ENCODE results near the gene YEATS2. TPM values are rescaled to one million over a fixed set of nuclear protein-coding genes. Genes with fewer than 3 reads are reported as not detected.

YEATS2 gene
- total RNA-seq, 3 donors from 2014 or later (not counting 1 experiment from before 2014, with no cell fraction given) = 23.1 to 25.8 (median 25.2) TPM

DNA sequence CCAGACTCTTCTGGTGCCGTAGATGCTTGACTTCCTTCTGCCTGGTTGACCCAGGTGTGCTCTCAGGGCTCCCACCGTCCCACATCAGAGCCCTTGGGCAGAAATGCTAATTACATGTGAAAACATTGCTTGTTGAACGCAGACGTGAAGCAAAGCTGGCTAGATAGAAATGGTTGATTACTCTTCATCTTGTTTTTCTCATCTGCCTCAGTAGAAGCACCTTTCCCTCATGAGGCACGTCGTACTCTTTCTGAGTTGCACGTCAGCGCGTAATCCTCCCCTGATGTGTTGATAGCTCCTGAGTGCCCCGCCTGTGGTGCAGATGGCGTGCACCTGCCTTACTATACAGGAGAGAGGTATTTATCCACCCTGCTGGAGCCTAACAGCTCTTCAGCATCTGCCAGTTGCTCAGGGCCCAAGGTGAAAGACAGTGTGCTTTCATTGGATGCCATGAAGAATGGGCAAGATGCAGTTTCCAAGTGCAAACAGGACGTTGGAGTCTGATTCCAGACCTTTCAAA lies 109.7 kb downstream of the YEATS2 start:
- H3K27me3 Mint-ChIP-seq (ENCODE audit: low read depth in 2 of 2) = no peaks in the 10 kb centered on the region
- H3K27ac Mint-ChIP-seq = no peak overlapping the region

DNA sequence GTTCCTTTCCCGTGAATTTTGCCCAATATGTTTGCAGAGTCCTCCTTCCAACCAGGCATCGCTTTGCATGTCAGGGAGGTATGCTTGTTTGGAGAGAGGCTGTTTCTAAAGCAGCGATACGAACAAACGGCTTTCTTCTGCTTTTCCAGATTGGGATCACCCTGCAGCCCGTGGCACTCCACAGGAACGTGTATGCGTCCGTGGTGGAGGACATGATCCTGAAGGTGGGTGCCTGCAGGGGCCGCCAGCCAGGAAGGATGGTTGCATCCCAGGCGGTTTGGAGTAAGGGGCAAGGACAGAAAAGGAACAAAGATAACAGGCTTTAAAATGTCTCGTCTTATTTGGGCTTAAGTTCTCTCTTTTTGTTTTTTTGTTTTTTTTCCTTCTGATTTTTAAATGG lies 110.3 kb downstream of the YEATS2 start:
- no peak overlapping the region for H3K4me3 ChIP-seq (ENCODE audit: low read length)
- Mint-ChIP-seq H3K9me3 (no peaks in the 10 kb centered on the region), H3K4me1 (no peaks in the 10 kb centered on the region), H3K4me3 (no peak overlapping the region), H3K27ac (no peak overlapping the region), H3K36me3 (peaks cover 23% of the 10 kb centered on the region), H3K27me3 (ENCODE audit: low read depth in 2 of 2) (no peaks in the 10 kb centered on the region)
- DNase-seq (no peak), ATAC-seq (no peak)
- intact Hi-C loops (cut with micrococcal nuclease) = no loop called here
- no peaks in the 10 kb centered on the region for H3K4me1 ChIP-seq (ENCODE audit: control insufficient read depth, insufficient read depth, low read length)
- no peaks in the 10 kb centered on the region for H3K27me3 ChIP-seq (ENCODE audit: control insufficient read depth, insufficient read depth, low read length)
- no peak overlapping the region for H3K27ac ChIP-seq (ENCODE audit: low read length)
- WGBS (ENCODE audit: insufficient coverage) = 95% methylated on average over 12 of the region's 12 CpGs
- peaks cover 56% of the 10 kb centered on the region for H3K36me3 ChIP-seq (ENCODE audit: control insufficient read depth, insufficient read depth, low read length)
- no peaks in the 10 kb centered on the region for H3K9me3 ChIP-seq (ENCODE audit: control insufficient read depth, insufficient read depth, low read length)
- TF ChIP-seq, protein P1, sequence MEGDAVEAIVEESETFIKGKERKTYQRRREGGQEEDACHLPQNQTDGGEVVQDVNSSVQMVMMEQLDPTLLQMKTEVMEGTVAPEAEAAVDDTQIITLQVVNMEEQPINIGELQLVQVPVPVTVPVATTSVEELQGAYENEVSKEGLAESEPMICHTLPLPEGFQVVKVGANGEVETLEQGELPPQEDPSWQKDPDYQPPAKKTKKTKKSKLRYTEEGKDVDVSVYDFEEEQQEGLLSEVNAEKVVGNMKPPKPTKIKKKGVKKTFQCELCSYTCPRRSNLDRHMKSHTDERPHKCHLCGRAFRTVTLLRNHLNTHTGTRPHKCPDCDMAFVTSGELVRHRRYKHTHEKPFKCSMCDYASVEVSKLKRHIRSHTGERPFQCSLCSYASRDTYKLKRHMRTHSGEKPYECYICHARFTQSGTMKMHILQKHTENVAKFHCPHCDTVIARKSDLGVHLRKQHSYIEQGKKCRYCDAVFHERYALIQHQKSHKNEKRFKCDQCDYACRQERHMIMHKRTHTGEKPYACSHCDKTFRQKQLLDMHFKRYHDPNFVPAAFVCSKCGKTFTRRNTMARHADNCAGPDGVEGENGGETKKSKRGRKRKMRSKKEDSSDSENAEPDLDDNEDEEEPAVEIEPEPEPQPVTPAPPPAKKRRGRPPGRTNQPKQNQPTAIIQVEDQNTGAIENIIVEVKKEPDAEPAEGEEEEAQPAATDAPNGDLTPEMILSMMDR (IDR thresholded peaks at IDR 0.05) = no peak

More for the DNA sequence above, 109.7 kb downstream of the YEATS2 start:
- H3K4me3 Mint-ChIP-seq = no peak overlapping the region
- peaks cover 23% of the 10 kb centered on the region for H3K36me3 Mint-ChIP-seq
- no peaks in the 10 kb centered on the region for H3K9me3 Mint-ChIP-seq
- WGBS (ENCODE audit: insufficient coverage) = 96% methylated on average over 12 of the region's 12 CpGs
- no peaks in the 10 kb centered on the region for H3K27me3 ChIP-seq (ENCODE audit: control insufficient read depth, insufficient read depth, low read length)
- TF ChIP-seq, protein P1 (IDR thresholded peaks at IDR 0.05) = no peak
- H3K4me3 ChIP-seq (ENCODE audit: low read length) = no peak overlapping the region
- no peaks in the 10 kb centered on the region for H3K4me1 Mint-ChIP-seq
- no peaks in the 10 kb centered on the region for H3K9me3 ChIP-seq (ENCODE audit: control insufficient read depth, insufficient read depth, low read length)
- no peak for DNase-seq
- H3K27ac ChIP-seq (ENCODE audit: low read length) = no peak overlapping the region
- intact Hi-C loops (cut with micrococcal nuclease) = no loop called here
- H3K4me1 ChIP-seq (ENCODE audit: control insufficient read depth, insufficient read depth, low read length) = no peaks in the 10 kb centered on the region
- ATAC-seq = no peak
- peaks cover 58% of the 10 kb centered on the region for H3K36me3 ChIP-seq (ENCODE audit: control insufficient read depth, insufficient read depth, low read length)

DNA sequence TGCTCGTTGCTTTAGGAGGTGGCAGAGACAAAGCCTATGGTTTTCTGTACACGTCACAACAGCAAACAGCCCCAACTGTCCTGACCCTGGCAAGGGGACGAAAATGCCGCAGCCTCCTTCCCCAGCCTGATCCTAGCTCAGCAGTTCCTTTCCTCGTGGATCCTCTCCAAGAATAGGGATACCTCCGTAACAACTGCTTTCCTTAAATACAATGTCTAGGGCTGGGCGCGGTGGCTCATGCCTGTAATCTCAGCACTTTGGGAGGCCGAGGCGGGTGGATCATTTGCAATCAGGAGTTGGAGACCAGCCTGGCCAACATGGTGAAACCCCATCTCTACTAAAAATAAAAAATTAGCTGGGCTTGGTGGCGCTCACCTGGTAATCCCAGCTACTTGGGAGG lies 110.8 kb downstream of the YEATS2 start:
- TF ChIP-seq, protein P1 (IDR thresholded peaks at IDR 0.05) = no peak
- Histone ChIP-seq H3K27me3 (ENCODE audit: control insufficient read depth, insufficient read depth, low read length) (no peaks in the 10 kb centered on the region), H3K36me3 (ENCODE audit: control insufficient read depth, insufficient read depth, low read length) (peaks cover 52% of the 10 kb centered on the region), H3K9me3 (ENCODE audit: control insufficient read depth, insufficient read depth, low read length) (no peaks in the 10 kb centered on the region), H3K4me3 (ENCODE audit: low read length) (no peak overlapping the region), H3K27ac (ENCODE audit: low read length) (no peak overlapping the region), H3K4me1 (ENCODE audit: control insufficient read depth, insufficient read depth, low read length) (no peaks in the 10 kb centered on the region)
- ATAC-seq (no peak), DNase-seq (no peak)
- Mint-ChIP-seq H3K36me3 (peaks cover 23% of the 10 kb centered on the region), H3K27me3 (ENCODE audit: low read depth in 2 of 2) (no peaks in the 10 kb centered on the region), H3K4me3 (no peak overlapping the region), H3K9me3 (no peaks in the 10 kb centered on the region), H3K4me1 (no peaks in the 10 kb centered on the region), H3K27ac (no peak overlapping the region)
- intact Hi-C loops (cut with micrococcal nuclease) = no loop called here
- WGBS (ENCODE audit: insufficient coverage) = 93% methylated on average over 11 of the region's 11 CpGs

DNA sequence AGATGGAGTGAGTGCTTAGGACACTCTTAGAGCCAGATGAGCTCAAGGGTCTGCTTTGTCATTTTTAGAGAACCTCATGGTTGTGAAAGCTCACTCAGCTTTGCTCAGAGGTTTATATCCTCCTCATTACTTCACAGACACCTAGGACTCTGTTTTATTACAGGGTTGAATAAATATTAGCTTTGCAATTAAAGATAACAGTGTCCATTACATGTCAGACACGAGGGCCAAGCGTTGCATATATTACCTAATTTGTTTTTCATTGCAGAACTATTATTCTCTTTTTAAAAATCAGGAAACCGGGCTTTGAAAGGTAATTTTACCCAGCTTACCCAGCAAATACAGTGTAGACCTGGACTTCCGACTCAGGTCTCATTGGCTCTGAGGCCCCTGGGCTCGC lies 111.7 kb downstream of the YEATS2 start:
- Mint-ChIP-seq H3K36me3 (peaks cover 16% of the 10 kb centered on the region), H3K27ac (no peak overlapping the region), H3K4me1 (peaks cover 0 to 2% of the 10 kb centered on the region in 2 donors), H3K9me3 (no peaks in the 10 kb centered on the region), H3K27me3 (ENCODE audit: low read depth in 2 of 2) (no peaks in the 10 kb centered on the region), H3K4me3 (no peak overlapping the region)
- intact Hi-C loops (cut with micrococcal nuclease) = no loop called here
- no peaks in the 10 kb centered on the region for H3K27me3 ChIP-seq (ENCODE audit: control insufficient read depth, insufficient read depth, low read length)
- 94% methylated on average over 5 of the region's 5 CpGs for WGBS (ENCODE audit: insufficient coverage)
- TF ChIP-seq, protein P1 (IDR thresholded peaks at IDR 0.05) = no peak
- DNase-seq (no peak), ATAC-seq (no peak)
- no peak overlapping the region for H3K4me3 ChIP-seq (ENCODE audit: low read length)
- H3K36me3 ChIP-seq (ENCODE audit: control insufficient read depth, insufficient read depth, low read length) = peaks cover 43% of the 10 kb centered on the region
- H3K9me3 ChIP-seq (ENCODE audit: control insufficient read depth, insufficient read depth, low read length) = no peaks in the 10 kb centered on the region
- H3K27ac ChIP-seq (ENCODE audit: low read length) = no peak overlapping the region
- no peaks in the 10 kb centered on the region for H3K4me1 ChIP-seq (ENCODE audit: control insufficient read depth, insufficient read depth, low read length)
